Measurements from ENCODE around the gene GADL1.

GRCh38 chr3:30711867-30712266 lies 182.6 kb downstream of the GADL1 start:
- TF ChIP-seq CTCF (IDR thresholded peaks at IDR 0.05) (no peak), POLR2A (IDR thresholded peaks at IDR 0.05) (no peak)
